HG02588 (cell line): ENCODE data around the gene PRKAR1B.
"Not testable (repeated sequence)": the region's sequence is repeated elsewhere in the genome, so short reads cannot be mapped to it uniquely, and the experiment has no call there.

Source experiments
- ATAC-seq: cut with Tn5 transposase; IDR thresholded peaks from one replicate; pipeline ENCODE4 v1.9.1; 2021; ENCODE audit warnings: mild to moderate bottlenecking, moderate library complexity; ENCODE audit not compliant: unreplicated experiment

PRKAR1B gene

GRCh38 chr7:562789-563628 lies 164.1 kb downstream of the PRKAR1B start:
- ATAC-seq, result no peak

- no peak for ATAC-seq
Observed at GRCh38 chr7:562374-562675, 164.8 kb downstream of the PRKAR1B start.

- ATAC-seq, result no peak
Observed at GRCh38 chr7:561631-562373, 165.3 kb downstream of the PRKAR1B start.

- ATAC-seq, result no peak
Observed at GRCh38 chr7:560966-561630, 166.0 kb downstream of the PRKAR1B start.

GRCh38 chr7:559396-559705 lies 167.7 kb downstream of the PRKAR1B start:
- ATAC-seq, result no peak

- no peak for ATAC-seq
Observed at GRCh38 chr7:557558-557881, 169.6 kb downstream of the PRKAR1B start.

GRCh38 chr7:556837-557557 lies 170.1 kb downstream of the PRKAR1B start:
- ATAC-seq, result no peak

- ATAC-seq, result no peak
Observed at GRCh38 chr7:556291-556826, 170.7 kb downstream of the PRKAR1B start.

- ATAC-seq, result no peak
Observed at GRCh38 chr7:555551-556160, 171.4 kb downstream of the PRKAR1B start.

- no peak for ATAC-seq
Observed at GRCh38 chr7:553636-554111, 173.4 kb downstream of the PRKAR1B start.

- no peak for ATAC-seq
Observed at GRCh38 chr7:552868-553635, 174.0 kb downstream of the PRKAR1B start.

- ATAC-seq, result not testable (repeated sequence)
Observed at GRCh38 chr7:552151-552867, 174.8 kb downstream of the PRKAR1B start.

GRCh38 chr7:551615-551970 lies 175.5 kb downstream of the PRKAR1B start:
- ATAC-seq, result not testable (repeated sequence)

- ATAC-seq, result no peak
Observed at GRCh38 chr7:550881-551614, 176.0 kb downstream of the PRKAR1B start.

GRCh38 chr7:549891-550625 lies 177.0 kb downstream of the PRKAR1B start:
- no peak for ATAC-seq

- ATAC-seq, result no peak
Observed at GRCh38 chr7:549066-549890, 177.8 kb downstream of the PRKAR1B start.

GRCh38 chr7:548401-548800 lies 178.7 kb downstream of the PRKAR1B start:
- ATAC-seq, result no peak
